Stimulated activated CD4-positive, alpha-beta T cell treated with anti-CD3 and anti-CD28 coated beads, Interleukin-12 subunit alpha, Interleukin-12 subunit beta, amount 100 ng/mL, for 48 hours (primary cell): Measurements from ENCODE around the gene HDAC4.

Source experiments
- DNase-seq, 3 donors: peaks; one replicate each; pipeline ENCODE4 v3.0.0-alpha.2; 2020; ENCODE audit warnings: low read depth in 2 of 3, low spot score in 1 of 3

HDAC4 gene

DNA sequence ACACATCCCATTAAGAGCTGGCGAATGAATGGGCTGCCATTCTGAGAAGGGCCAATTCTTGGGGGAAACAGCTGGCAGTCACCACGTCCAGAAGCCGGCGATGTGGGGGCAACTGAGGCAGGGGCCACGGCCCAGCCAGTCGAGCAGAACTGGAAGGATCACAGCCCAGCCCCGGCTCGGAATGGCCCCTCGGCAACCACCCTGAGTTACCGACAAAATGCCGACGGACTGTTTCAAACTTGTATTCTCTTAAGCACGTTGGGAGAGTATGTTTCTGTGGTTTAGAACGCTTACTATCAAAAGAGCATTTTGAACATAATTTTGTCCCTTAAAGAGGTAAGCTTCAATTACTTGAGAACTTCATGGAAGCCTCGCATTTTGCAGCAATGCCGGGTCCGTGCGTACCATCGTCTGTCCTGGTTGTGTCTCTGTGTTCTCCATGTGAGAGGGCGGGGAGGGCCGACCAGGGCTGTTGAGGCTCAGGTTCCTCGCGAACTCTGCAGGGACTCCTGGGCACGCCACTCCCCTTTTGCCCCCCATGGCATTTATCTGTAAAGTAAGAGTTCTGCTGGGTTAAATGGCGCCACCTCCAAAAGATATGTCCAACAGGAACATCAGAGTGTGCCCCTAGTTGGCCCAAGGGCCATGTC is 397.1 kb downstream of the HDAC4 start:
- no peak for DNase-seq

- DNase-seq, result no peak
Observed at GRCh38 chr2:239002954-239003623, 397.7 kb downstream of the HDAC4 start.

- no peak for DNase-seq
Observed at GRCh38 chr2:239002591-239002953, 398.2 kb downstream of the HDAC4 start.

DNA sequence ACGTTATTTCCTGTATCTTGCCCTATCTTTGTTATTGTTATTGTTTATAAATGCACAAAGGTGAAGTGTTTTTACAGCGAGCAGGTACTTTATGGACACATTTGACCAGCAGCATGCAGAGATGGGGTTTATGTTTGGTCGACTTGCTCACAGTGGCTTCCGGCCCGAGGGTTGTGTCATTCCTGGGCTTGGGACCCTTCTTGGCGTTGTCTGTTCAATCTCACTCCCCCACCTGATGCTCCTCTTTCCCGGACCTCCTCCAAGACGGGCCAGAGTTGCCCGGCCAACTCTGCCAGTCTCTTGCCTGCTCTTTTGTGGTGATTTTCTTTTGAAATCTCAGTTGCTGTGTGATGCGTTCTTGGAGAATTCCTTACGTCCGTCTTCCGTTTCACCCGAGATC is 399.0 kb downstream of the HDAC4 start:
- no peak for DNase-seq

DNA sequence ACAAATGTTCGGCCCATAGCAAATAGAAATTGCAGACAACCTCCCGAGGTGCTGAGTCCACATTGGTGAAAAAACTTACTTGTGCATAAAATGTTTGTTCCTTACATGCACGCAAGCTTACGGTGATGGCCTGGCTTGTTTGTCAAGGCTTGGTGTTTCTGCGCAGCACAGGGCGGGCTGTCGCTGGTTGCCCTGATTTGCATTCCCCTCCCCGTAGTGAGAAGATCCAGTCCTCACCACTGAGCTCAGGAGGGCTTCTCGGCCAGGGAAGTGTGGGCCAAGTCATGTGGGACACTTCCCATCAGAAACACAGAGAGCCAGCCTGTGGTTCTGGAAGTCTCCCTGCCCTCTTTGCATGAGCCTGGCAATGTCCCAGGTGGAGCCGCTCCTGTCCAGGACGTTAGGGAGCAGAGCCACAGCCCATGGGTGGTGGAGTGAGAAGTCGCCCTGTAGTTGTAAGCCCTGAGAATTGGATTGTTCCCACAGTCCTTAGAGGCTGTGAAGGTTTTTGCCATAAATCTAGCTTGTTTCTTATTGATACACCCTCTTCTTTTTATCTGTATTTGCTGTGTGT is 400.2 kb downstream of the HDAC4 start:
- no peak for DNase-seq

- DNase-seq, result no peak
Observed at GRCh38 chr2:239000089-239000488, 400.7 kb downstream of the HDAC4 start.

GRCh38 chr2:238999291-238999741 is 401.5 kb downstream of the HDAC4 start:
- DNase-seq, result no peak

GRCh38 chr2:238998801-238999200 is 402.0 kb downstream of the HDAC4 start:
- no peak for DNase-seq
